GM10266 (cell line): Measurements from ENCODE around the gene NAALADL1.

Experiments used
- DNase-seq: peaks from one replicate; pipeline ENCODE4 v3.0.0; 2012; ENCODE audit errors: extremely low spot score
- TF ChIP-seq, protein P1 (sequence below): IDR thresholded peaks from 2 replicates; pipeline ENCODE4 v1.5.1; 2012; ENCODE audit warnings: mild to moderate bottlenecking, low read depth; ENCODE audit not compliant: control insufficient read depth, insufficient read depth; ENCODE audit errors: missing control alignments

The NAALADL1 gene

DNA sequence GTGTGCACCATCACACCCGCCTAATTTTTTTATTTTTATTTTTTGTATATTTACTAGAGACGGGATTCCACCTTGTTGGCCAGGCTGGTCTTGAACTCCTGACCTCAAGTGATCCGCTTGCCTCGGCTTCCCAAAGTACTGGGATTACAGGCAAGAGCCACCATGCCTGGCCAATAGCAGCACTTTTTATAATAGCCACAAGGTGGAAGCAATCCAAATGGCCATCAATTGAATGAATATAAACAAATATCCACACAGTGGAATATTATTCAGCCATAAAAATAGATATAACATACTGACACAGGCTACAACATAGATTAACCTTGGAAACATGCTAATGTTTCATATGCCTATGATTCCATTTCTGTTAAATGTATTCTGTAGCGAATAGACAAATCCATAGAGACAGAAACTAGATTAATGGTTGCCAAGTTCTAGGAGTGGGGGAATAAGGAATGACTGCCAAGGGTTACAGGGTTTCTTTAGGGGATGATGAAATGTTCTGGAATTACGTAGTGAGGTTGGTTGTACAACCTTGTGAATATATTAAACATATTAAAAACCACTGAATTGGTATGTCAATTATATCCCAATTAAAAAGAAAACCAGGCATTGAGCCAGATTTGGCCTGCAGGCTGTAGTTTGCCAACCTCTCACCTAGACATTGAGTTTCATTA lies 42.5 kb upstream of the NAALADL1 start:
- TF ChIP-seq, protein P1, sequence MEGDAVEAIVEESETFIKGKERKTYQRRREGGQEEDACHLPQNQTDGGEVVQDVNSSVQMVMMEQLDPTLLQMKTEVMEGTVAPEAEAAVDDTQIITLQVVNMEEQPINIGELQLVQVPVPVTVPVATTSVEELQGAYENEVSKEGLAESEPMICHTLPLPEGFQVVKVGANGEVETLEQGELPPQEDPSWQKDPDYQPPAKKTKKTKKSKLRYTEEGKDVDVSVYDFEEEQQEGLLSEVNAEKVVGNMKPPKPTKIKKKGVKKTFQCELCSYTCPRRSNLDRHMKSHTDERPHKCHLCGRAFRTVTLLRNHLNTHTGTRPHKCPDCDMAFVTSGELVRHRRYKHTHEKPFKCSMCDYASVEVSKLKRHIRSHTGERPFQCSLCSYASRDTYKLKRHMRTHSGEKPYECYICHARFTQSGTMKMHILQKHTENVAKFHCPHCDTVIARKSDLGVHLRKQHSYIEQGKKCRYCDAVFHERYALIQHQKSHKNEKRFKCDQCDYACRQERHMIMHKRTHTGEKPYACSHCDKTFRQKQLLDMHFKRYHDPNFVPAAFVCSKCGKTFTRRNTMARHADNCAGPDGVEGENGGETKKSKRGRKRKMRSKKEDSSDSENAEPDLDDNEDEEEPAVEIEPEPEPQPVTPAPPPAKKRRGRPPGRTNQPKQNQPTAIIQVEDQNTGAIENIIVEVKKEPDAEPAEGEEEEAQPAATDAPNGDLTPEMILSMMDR: no peak
- no peak for DNase-seq

DNA sequence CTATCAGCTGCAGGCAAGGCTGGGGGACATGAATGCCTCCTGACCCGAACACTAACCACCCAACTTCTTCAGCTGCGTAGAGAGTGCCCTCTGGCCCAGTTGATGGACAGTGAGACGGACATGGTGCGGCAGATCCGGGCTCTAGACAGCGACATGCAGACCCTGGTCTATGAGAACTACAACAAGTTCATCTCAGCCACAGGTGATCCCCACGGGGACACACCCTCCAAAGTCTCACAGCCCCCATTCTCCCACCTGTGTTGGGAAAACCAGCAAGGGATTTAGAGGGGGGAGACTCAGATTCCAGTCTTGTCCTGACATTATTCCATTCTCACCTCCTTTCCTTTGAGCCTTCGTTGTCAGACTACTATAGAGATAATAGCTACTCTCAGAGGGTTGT lies 38.6 kb upstream of the NAALADL1 start:
- no peak for DNase-seq
- TF ChIP-seq, protein P1: no peak

DNA sequence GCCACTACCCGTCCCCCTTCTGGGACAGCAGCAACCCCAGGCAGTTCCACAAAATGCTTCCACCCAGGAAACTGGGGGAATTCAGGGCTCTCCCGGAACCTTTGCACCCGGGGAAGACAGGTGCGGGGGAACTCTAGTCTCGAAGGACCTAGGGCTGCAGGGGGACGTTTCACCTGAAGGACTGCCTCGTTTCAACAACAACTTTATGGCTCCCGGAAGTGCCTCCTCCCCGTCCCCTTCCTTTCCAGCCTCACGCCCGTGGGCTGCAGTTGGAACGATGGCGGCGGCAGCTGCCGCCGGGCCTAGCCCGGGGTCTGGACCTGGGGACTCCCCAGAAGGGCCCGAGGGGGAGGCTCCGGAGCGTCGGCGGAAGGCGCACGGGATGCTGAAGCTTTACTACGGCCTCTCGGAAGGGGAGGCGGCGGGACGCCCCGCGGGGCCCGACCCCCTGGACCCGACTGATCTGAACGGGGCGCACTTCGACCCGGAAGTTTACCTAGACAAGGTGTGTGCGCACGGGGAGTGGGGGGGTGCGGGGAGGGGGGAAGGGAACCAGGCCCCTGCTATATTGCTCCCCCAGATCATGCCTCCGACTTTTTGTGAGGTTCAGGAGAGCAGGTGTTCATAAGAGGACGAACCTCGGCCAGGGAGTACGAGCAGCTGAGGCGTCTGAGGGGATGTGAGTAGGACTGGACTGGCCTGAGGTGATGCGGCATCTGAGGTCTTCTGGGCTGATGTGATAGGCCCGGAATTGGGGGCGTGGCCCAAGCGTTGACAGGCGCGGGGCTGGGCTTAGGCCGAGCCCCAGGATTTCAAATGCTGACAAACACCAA lies 37.8 kb upstream of the NAALADL1 start, which contains the start of gene VPS51:
Gene VPS51, plus strand, starts transcription at position 241 of the 833 bp plus-strand sequence. Its CDS starts 37 bp downstream, at position 278.
- DNase-seq: peak; percentile 93
- TF ChIP-seq, protein P1: no peak

DNA sequence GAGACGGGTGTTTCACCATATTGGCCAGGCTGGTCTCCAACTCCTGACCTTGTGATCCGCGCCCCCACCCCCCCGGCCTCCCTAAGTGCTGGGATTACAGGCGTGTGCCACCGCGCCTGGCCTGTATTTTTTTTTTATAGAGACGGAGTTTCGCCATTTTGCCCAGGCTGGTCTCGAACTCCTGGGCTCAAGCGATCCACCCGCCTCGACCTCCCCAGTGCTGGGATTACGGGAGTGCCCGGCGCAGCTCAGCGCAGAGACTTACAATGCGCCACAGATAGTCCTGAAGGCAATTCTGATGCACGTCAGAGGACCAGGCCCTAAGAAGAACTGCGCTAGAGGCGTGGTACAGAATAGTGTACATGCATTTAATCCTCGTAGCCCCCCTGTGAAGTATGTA lies 37.1 kb upstream of the NAALADL1 start:
- DNase-seq: no peak
- TF ChIP-seq, protein P1: no peak

DNA sequence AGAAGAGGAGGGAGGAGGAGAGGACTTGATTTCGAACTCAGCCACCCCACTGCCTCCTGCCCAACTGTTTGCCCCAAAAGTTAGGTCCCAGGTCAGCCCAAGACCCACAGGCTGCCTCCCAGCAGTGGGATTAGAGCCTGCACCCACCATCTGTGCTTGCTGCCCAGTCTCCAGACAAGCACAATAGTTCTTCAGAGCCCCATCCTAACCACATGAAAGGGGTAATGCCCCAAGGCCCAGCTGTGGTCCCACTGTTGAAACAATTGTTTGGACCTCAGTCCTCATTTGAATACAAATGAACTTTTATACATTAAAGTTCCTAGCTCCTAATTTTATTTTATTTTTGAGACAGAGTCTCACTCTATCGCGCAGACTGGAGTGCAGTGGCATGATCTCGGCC lies 32.3 kb upstream of the NAALADL1 start:
- TF ChIP-seq, protein P1: no peak

GRCh38 chr11:65089621-65090020 lies 31.3 kb upstream of the NAALADL1 start:
- DNase-seq: no peak
- TF ChIP-seq, protein P1: no peak

More for the DNA sequence above, 32.3 kb upstream of the NAALADL1 start:
- DNase-seq: no peak

DNA sequence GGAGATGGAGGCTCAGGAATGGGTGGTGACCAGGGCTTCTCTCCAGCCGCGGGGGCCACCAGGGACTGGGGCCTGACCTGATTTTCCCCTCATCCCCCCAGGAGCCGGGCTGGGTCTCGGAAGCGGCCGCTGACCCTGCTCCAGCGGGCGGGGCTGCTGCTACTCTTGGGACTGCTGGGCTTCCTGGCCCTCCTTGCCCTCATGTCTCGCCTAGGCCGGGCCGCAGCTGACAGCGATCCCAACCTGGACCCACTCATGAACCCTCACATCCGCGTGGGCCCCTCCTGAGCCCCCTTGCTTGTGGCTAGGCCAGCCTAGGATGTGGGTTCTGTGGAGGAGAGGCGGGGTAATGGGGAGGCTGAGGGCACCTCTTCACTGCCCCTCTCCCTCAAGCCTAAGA lies 29.5 kb upstream of the NAALADL1 start:
- no peak for DNase-seq
- TF ChIP-seq, protein P1: no peak
